Sigmoid colon (tissue), 7 donors: ENCODE measurements around the gene ITGB8. TPM values are rescaled to one million over a fixed set of nuclear protein-coding genes. Genes with fewer than 3 reads are reported as not detected.

Experiments
- DNase-seq: peaks from one replicate; pipeline ENCODE4 v3.0.0-alpha.2; 2019
- H3K27ac ChIP-seq, 4 donors: fragments of 200-600 bp; sonication (generic); one replicate each; pipeline ENCODE4 v1.5.1; 2016 to 2019; ENCODE audit warnings: mild to moderate bottlenecking in 1 of 4
- H3K27me3 ChIP-seq, 3 donors: fragments of 200-600 bp; sonication (generic); one replicate each; pipeline ENCODE4 v1.5.1; 2019; ENCODE audit warnings: mild to moderate bottlenecking in 1 of 3
- H3K36me3 ChIP-seq, 4 donors: fragments of 200-600 bp; sonication (generic); one replicate each; pipeline ENCODE4 v1.5.1; 2016 to 2019
- H3K4me1 ChIP-seq, 4 donors: fragments of 200-600 bp; sonication (generic); one replicate each; pipeline ENCODE4 v1.5.1; 2017 to 2019
- H3K4me3 ChIP-seq, 4 donors: fragments of 200-600 bp; sonication (generic); one replicate each; pipeline ENCODE4 v1.5.1; 2017 to 2019; ENCODE audit warnings: mild to moderate bottlenecking in 2 of 4, moderate library complexity in 1 of 4
- H3K9me3 ChIP-seq, 4 donors: fragments of 200-600 bp in 3 of 4; sonication (generic) in 3 of 4; one replicate each; pipeline versions ENCODE4 v1.5.1 to v1.6.1; 2013 to 2019
- EP300 ChIP-seq, 4 donors: sonication (generic); formaldehyde crosslinking; IDR thresholded peaks; one replicate each; pipeline ENCODE4 v1.6.1; 2017; ENCODE audit warnings: antibody characterized with exemption in 4 of 4
- POLR2A ChIP-seq, 2 donors: fragments of 450-650 bp; IDR thresholded peaks; one replicate each; pipeline ENCODE4 v1.6.1; 2016; ENCODE audit warnings: antibody characterized with exemption in 2 of 2, mild to moderate bottlenecking in 2 of 2, moderate library complexity in 2 of 2
- POLR2AphosphoS5 ChIP-seq, 4 donors: sonication (generic); formaldehyde crosslinking; IDR thresholded peaks; one replicate each; pipeline ENCODE4 v1.6.1; 2017; ENCODE audit warnings: antibody characterized with exemption in 4 of 4
- WGBS, 2 donors: extraction: QIAGEN DNeasy Blood & Tissue Kit; methylation state at CpG; one replicate each; pipeline ENCODE4 v1.1.7; 2013; 5-methylcytosine and 5-hydroxymethylcytosine counted together
- intact Hi-C: fragments of 100-400 bp; cut with DNase I; formaldehyde crosslinking; loops from one replicate; pipeline ENCODE4 v1.15.1; 2023
- polyA plus RNA-seq, 3 donors: library from polyadenylated mRNA; stranded (reverse); fragments of 200-250 nt; gene quantifications; one replicate each; pipeline ENCODE4 v1.2.3, GENCODE V29; 2013
- total RNA-seq, 4 donors: library from RNA; depleted of rRNA; stranded (reverse); fragments of >200 nt; gene quantifications; one replicate each; pipeline ENCODE4 v1.1.0, GENCODE V29; 2016
- TF ChIP-seq, protein P1 (sequence below), 4 experiments: fragments of 450-650 bp in 3 of 4; fragments of 200-600 bp in 1 of 4; IDR thresholded peaks; one replicate each; pipeline ENCODE4 v1.5.1; 2016 to 2019; ENCODE audit warnings: antibody characterized with exemption in 4 of 4, mild to moderate bottlenecking in 3 of 4, moderate library complexity in 2 of 4
- donor health status: healthy with polysubstance abuse.
- donor health status: Bipolar disorder and iron deficiency.
- donor health status: healthy.

The ITGB8 gene
- total and polyA plus RNA-seq, 7 donors, result 0.23 to 22.4 (median 9.0) TPM

DNA sequence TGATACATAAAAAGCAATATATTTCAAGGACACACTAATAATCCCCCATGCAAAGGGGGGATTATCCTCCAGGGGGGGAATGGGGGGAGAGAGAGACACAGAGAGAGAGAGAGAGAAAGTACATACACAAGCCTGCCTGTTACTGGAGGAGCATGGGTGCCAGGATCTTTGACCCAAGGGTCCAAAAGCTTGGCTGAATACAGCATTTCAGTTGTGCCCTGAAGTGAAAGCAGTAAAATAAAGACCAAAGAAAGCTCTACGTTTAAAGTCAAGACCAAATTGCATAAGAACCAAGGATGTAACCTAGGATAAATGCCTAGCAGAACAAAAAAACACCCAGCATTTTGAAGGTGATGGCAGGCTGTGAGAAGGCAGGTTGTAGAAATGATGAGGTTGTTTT lies 27.8 kb upstream of the ITGB8 start:
- Histone ChIP-seq H3K9me3 (no peaks in the 10 kb centered on the region), H3K4me3 (no peak overlapping the region), H3K27ac (no peak overlapping the region), H3K36me3 (no peaks in the 10 kb centered on the region), H3K4me1 (no peaks in the 10 kb centered on the region), H3K27me3 (no peaks in the 10 kb centered on the region)
- TF ChIP-seq, protein P1, sequence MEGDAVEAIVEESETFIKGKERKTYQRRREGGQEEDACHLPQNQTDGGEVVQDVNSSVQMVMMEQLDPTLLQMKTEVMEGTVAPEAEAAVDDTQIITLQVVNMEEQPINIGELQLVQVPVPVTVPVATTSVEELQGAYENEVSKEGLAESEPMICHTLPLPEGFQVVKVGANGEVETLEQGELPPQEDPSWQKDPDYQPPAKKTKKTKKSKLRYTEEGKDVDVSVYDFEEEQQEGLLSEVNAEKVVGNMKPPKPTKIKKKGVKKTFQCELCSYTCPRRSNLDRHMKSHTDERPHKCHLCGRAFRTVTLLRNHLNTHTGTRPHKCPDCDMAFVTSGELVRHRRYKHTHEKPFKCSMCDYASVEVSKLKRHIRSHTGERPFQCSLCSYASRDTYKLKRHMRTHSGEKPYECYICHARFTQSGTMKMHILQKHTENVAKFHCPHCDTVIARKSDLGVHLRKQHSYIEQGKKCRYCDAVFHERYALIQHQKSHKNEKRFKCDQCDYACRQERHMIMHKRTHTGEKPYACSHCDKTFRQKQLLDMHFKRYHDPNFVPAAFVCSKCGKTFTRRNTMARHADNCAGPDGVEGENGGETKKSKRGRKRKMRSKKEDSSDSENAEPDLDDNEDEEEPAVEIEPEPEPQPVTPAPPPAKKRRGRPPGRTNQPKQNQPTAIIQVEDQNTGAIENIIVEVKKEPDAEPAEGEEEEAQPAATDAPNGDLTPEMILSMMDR (IDR thresholded peaks at IDR 0.05), result no peak
- TF ChIP-seq EP300 (IDR thresholded peaks at IDR 0.05) (no peak), POLR2A (IDR thresholded peaks at IDR 0.05) (no peak), POLR2AphosphoS5 (IDR thresholded peaks at IDR 0.05) (no peak)
- intact Hi-C loops, result no loop called here
- 18 to 57% methylated on average over 1 of the region's 1 CpG for WGBS, 2 donors
- DNase-seq, result no peak

DNA sequence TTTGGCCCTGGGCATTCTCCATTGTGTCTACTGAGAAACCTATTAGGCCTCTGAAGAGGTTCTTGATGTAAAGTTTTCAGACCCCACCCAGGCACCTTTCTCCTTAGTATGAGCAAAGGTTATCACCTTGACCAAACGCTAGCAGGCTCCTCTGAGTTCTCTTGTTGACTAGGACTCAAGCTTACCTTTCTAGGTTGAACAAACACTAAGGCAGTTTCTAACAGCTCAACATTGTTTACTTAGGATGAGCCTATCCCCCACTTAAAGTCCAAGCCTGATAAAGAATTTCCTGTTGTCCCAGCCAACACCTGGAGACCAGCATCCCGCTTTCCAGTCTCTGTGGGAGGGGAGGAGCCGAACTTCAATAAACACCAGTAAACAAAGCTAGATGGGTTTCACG lies 26.3 kb upstream of the ITGB8 start:
- no peaks in the 10 kb centered on the region for H3K36me3 ChIP-seq
- DNase-seq, result no peak
- no peaks in the 10 kb centered on the region for H3K27me3 ChIP-seq
- H3K4me1 ChIP-seq, result no peaks in the 10 kb centered on the region
- H3K27ac ChIP-seq, result no peak overlapping the region
- intact Hi-C loops, result no loop called here
- no peak overlapping the region for H3K4me3 ChIP-seq
- H3K9me3 ChIP-seq, result no peaks in the 10 kb centered on the region
- TF ChIP-seq, protein P1 (IDR thresholded peaks at IDR 0.05), result no peak
- TF ChIP-seq POLR2AphosphoS5 (IDR thresholded peaks at IDR 0.05) (no peak), POLR2A (IDR thresholded peaks at IDR 0.05) (no peak), EP300 (IDR thresholded peaks at IDR 0.05) (no peak)
- 20 to 71% methylated on average over 4 of the region's 4 CpGs for WGBS, 2 donors

DNA sequence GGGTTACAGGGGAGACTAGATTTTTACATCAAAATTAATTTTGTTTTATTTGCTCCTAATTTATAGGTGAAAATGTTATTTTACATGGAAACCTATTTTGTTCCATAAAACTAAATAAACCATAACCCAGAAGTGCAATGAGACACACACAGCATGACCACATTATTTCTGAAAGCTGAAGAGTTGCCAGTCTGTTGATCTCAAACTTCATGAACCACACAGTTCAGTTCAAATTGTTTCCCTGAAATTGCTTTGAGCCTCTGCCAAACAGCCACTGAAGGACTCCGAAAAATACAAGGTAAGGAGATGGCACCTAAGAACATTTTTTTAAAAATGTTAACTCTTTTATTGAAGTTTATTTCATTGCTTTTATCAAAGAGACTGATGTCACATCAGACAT lies 25.0 kb upstream of the ITGB8 start:
- intact Hi-C loops, result no loop called here
- DNase-seq, result no peak
- no peak for TF ChIP-seq POLR2A (IDR thresholded peaks at IDR 0.05)
- no peak overlapping the region for H3K4me3 ChIP-seq
- no peaks in the 10 kb centered on the region for H3K9me3 ChIP-seq
- H3K27ac ChIP-seq, result no peak overlapping the region
- no peaks in the 10 kb centered on the region for H3K36me3 ChIP-seq
- no peaks in the 10 kb centered on the region for H3K27me3 ChIP-seq
- WGBS, 2 donors, result 84 to 95% methylated on average over 1 of the region's 1 CpG
- H3K4me1 ChIP-seq, result no peaks in the 10 kb centered on the region

DNA sequence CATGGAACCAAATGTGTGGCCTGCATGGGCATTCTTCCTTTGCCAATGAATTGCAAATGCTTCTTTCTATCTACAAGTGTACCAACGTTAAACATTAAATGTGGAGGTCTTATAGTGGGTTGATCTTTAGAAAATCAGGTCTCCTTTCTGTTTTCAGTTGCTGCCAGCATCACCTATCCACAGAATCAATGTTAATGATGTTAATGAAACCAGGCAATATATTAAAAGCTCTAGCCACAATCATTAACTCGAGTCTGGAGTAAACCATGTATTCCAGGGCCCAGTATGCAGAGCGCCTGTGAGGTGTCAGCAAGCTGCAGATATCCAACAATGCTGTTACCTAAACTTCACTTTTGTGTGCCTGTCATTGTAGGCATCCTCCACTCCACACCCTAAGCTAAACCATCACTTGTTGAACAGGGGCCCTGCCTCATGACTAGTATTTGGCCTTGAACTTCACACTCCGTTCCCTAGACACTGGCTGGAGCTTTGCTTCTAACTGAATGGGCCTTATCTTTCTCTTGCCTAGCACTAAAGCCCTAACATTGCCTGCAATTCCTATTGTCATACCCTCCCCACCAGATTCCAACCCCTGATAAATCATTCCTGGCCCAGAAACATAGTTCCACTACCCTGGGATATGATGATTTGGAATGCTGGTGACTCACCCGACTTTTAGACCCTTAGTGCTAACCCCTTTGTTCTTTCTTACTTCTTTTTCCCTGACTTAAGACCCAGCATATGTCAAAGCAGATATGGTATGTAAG lies 24.3 kb upstream of the ITGB8 start:
- Histone ChIP-seq H3K9me3 (no peaks in the 10 kb centered on the region), H3K27ac (no peak overlapping the region), H3K36me3 (no peaks in the 10 kb centered on the region), H3K4me3 (no peak overlapping the region), H3K4me1 (no peaks in the 10 kb centered on the region), H3K27me3 (no peaks in the 10 kb centered on the region)
- intact Hi-C loops, result no loop called here
- DNase-seq, result no peak
- TF ChIP-seq POLR2A (IDR thresholded peaks at IDR 0.05) (no peak), EP300 (IDR thresholded peaks at IDR 0.05) (no peak), POLR2AphosphoS5 (IDR thresholded peaks at IDR 0.05) (no peak)
- TF ChIP-seq, protein P1 (IDR thresholded peaks at IDR 0.05), result no peak
- WGBS, 2 donors, result 76 to 89% methylated on average over 5 of the region's 5 CpGs

DNA sequence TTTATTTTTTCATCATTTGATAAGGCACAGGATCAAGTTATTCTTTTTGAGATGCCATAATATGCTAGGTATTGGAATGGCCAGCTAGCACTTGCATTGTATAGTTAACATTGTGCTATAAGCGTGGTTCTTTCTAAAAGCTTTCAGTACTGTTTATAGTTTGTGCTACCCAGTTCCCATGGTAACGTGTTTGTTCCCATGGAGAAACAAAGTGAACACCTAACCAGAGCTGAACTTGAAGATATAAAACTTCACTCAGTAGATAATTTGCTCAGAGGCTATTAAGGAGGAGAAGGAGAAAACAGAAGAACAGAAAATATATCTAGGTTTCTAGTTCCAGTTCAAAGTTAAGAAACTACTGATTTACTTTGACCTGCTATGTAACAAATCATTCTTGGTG lies 23.6 kb upstream of the ITGB8 start:
- DNase-seq, result no peak
- Histone ChIP-seq H3K27ac (no peak overlapping the region), H3K4me3 (no peak overlapping the region), H3K27me3 (no peaks in the 10 kb centered on the region), H3K9me3 (no peaks in the 10 kb centered on the region), H3K36me3 (no peaks in the 10 kb centered on the region), H3K4me1 (no peaks in the 10 kb centered on the region)
- intact Hi-C loops, result no loop called here
- 19 to 59% methylated on average over 2 of the region's 2 CpGs for WGBS, 2 donors
- no peak for TF ChIP-seq POLR2A (IDR thresholded peaks at IDR 0.05)
- no peak for TF ChIP-seq EP300 (IDR thresholded peaks at IDR 0.05)
- TF ChIP-seq, protein P1 (IDR thresholded peaks at IDR 0.05), result no peak
- no peak for TF ChIP-seq POLR2AphosphoS5 (IDR thresholded peaks at IDR 0.05)
